Measurements from ENCODE around the gene PRKRIP1. TPM values are rescaled to one million over a fixed set of nuclear protein-coding genes. Genes with fewer than 3 reads are reported as not detected.

Gene PRKRIP1
- polyA plus RNA-seq, 1 donor (not counting 4 experiments of a cell fraction or from before 2014, with no cell fraction given) = 12.5 TPM

DNA sequence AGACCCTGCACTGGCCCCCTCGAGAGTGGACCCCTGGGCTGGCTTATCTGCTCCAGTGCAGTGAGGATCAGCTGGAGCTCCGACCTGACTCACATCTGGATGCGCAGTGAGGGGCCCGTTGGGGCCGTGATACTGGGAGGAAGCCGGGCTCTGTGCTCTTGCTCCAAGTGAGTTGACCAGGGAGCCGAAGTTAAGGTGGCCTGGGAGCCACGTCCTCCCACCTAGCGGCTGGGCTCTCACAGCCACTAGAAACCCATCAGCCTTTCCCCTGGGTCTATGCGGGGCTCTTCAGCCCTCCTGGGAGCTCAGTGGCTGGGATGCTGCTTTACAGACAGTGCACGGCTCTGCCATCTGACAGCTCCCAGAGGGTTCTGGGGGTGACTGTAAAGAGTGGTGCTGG is 59.4 kb downstream of the PRKRIP1 start:
- H3K79me2 ChIP-seq (ENCODE audit: control insufficient read depth, insufficient read depth, low read length) = no peaks in the 10 kb centered on the region
- FAIRE-seq (no peak), DNase-seq (ENCODE audit: low read depth, low spot score) (no peak)
- H3K27me3 ChIP-seq (ENCODE audit: control insufficient read depth, extremely low read depth, insufficient read depth, low read length) = no peaks in the 10 kb centered on the region
- dilution Hi-C loops (cut with MboI; ENCODE audit: extremely low pct_ligation_motif_present, low sequenced_read_pairs) = no loop called here
- H3K9me1 ChIP-seq (ENCODE audit: control insufficient read depth, extremely low read depth, insufficient read depth, low read length) = no peaks in the 10 kb centered on the region
- H4K20me1 ChIP-seq (ENCODE audit: control insufficient read depth, extremely low read depth, insufficient read depth, low read length) = no peaks in the 10 kb centered on the region
- H2AFZ ChIP-seq (ENCODE audit: control insufficient read depth, low read length) = no peak overlapping the region
- H3K9ac ChIP-seq (ENCODE audit: control insufficient read depth, extremely low read depth, insufficient read depth, low read length) = no peak overlapping the region
- peaks cover 10% of the 10 kb centered on the region for H3K4me1 ChIP-seq (ENCODE audit: control insufficient read depth, extremely low read depth, insufficient read depth, low read length)
- H3K4me3 ChIP-seq (ENCODE audit: control insufficient read depth in 2 of 3, extremely low read depth in 1 of 3, insufficient read depth in 2 of 3, low read depth in 1 of 3, low read length in 3 of 3) = no peak overlapping the region
- TF ChIP-seq, protein P1, sequence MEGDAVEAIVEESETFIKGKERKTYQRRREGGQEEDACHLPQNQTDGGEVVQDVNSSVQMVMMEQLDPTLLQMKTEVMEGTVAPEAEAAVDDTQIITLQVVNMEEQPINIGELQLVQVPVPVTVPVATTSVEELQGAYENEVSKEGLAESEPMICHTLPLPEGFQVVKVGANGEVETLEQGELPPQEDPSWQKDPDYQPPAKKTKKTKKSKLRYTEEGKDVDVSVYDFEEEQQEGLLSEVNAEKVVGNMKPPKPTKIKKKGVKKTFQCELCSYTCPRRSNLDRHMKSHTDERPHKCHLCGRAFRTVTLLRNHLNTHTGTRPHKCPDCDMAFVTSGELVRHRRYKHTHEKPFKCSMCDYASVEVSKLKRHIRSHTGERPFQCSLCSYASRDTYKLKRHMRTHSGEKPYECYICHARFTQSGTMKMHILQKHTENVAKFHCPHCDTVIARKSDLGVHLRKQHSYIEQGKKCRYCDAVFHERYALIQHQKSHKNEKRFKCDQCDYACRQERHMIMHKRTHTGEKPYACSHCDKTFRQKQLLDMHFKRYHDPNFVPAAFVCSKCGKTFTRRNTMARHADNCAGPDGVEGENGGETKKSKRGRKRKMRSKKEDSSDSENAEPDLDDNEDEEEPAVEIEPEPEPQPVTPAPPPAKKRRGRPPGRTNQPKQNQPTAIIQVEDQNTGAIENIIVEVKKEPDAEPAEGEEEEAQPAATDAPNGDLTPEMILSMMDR (optimal IDR thresholded peaks at IDR 0.05 in 1 of 3, IDR thresholded peaks at IDR 0.05 in 1 of 3, conservative IDR thresholded peaks at IDR 0.05 in 1 of 3; ENCODE audit: extremely low read depth in 1 of 3, insufficient read depth in 2 of 3, low read length in 3 of 3) = no peak
- no peak overlapping the region for H3K4me2 ChIP-seq (ENCODE audit: control insufficient read depth, extremely low read depth, insufficient read depth, low read depth, low read length)
- peaks cover 4 to 14% of the 10 kb centered on the region in 2 experiments for H3K36me3 ChIP-seq (ENCODE audit: control insufficient read depth in 2 of 2, extremely low read depth in 1 of 2, insufficient read depth in 2 of 2, low read length in 2 of 2)
- H3K9me3 ChIP-seq (ENCODE audit: control insufficient read depth, low read depth, low read length) = no peaks in the 10 kb centered on the region
- H3K27ac ChIP-seq (ENCODE audit: control insufficient read depth, insufficient read depth, low read length) = no peak overlapping the region

DNA sequence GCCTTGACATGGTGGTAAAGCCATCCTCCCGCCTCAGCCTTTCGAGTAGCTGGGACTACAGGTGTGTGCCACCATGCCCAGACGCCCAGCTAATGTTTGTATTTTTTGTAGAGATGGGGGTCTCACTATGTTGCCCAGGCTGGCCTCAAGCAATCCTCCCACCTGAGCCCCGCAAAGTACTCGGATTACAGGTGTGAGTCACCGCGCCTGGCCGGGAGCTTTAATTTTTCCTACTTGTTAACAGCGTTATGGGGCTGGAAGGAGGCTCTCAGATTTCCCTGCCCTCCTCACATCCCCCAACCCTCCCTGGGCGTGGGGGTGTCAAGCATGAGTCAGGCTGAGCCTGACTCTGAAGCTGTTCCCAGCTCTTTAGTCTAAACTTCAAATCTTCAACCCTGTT is 60.2 kb downstream of the PRKRIP1 start:
- Histone ChIP-seq H3K9me3 (ENCODE audit: control insufficient read depth, low read depth, low read length) (no peaks in the 10 kb centered on the region), H3K9ac (ENCODE audit: control insufficient read depth, extremely low read depth, insufficient read depth, low read length) (no peak overlapping the region), H3K4me2 (ENCODE audit: control insufficient read depth, extremely low read depth, insufficient read depth, low read depth, low read length) (no peak overlapping the region), H3K4me3 (ENCODE audit: control insufficient read depth in 2 of 3, extremely low read depth in 1 of 3, insufficient read depth in 2 of 3, low read depth in 1 of 3, low read length in 3 of 3) (no peak overlapping the region), H3K79me2 (ENCODE audit: control insufficient read depth, insufficient read depth, low read length) (no peaks in the 10 kb centered on the region), H3K9me1 (ENCODE audit: control insufficient read depth, extremely low read depth, insufficient read depth, low read length) (no peaks in the 10 kb centered on the region), H3K36me3 (ENCODE audit: control insufficient read depth in 2 of 2, extremely low read depth in 1 of 2, insufficient read depth in 2 of 2, low read length in 2 of 2) (peaks cover 4 to 14% of the 10 kb centered on the region in 2 experiments), H4K20me1 (ENCODE audit: control insufficient read depth, extremely low read depth, insufficient read depth, low read length) (no peaks in the 10 kb centered on the region), H3K27me3 (ENCODE audit: control insufficient read depth, extremely low read depth, insufficient read depth, low read length) (no peaks in the 10 kb centered on the region), H3K4me1 (ENCODE audit: control insufficient read depth, extremely low read depth, insufficient read depth, low read length) (peaks cover 7% of the 10 kb centered on the region), H2AFZ (ENCODE audit: control insufficient read depth, low read length) (no peak overlapping the region), H3K27ac (ENCODE audit: control insufficient read depth, insufficient read depth, low read length) (no peak overlapping the region)
- FAIRE-seq (no peak), DNase-seq (ENCODE audit: low read depth, low spot score) (no peak)
- dilution Hi-C loops (cut with MboI; ENCODE audit: extremely low pct_ligation_motif_present, low sequenced_read_pairs) = no loop called here
- TF ChIP-seq EZH2 (IDR thresholded peaks at IDR 0.05; ENCODE audit: low read length) = no peak
- TF ChIP-seq, protein P1 (optimal IDR thresholded peaks at IDR 0.05 in 1 of 3, IDR thresholded peaks at IDR 0.05 in 1 of 3, conservative IDR thresholded peaks at IDR 0.05 in 1 of 3; ENCODE audit: extremely low read depth in 1 of 3, insufficient read depth in 2 of 3, low read length in 3 of 3) = no peak
